ENCODE measurements around the gene NFKBIB. TPM values are rescaled to one million over a fixed set of nuclear protein-coding genes. Genes with fewer than 3 reads are reported as not detected.
"Not testable (repeated sequence)": the region's sequence is repeated elsewhere in the genome, so short reads cannot be mapped to it uniquely, and the experiment has no call there.

Gene NFKBIB
- total RNA-seq, 1 donor from 2014 or later = 81.8 TPM

GRCh38 chr19:38929929-38930775 is 30.4 kb downstream of the NFKBIB start, which contains the start of gene SARS2:
SARS2 (minus strand) TSS chr19:38930763; CDS start chr19:38930736, 27 bp downstream.
- H3K4me3 Mint-ChIP-seq (ENCODE audit: low read depth) = peak within 1 kb of the TSS; percentile 94
- H3K27ac Mint-ChIP-seq = peak within 1 kb of the TSS; percentile 97
- peaks cover 8% of the 10 kb centered on the region for H3K9me3 Mint-ChIP-seq
- peaks cover 29% of the 10 kb centered on the region for H3K4me1 Mint-ChIP-seq (ENCODE audit: low read depth)
- intact Hi-C loops (cut with micrococcal nuclease) = loop anchor here (1.0 to 5.0 kb wide), 5 partner anchors 31 to 556 kb away; partner anchors contain the start of genes NFKBIB, PSMD8 and SIRT2
- no peaks in the 10 kb centered on the region for H3K27me3 Mint-ChIP-seq (ENCODE audit: low read depth)
- peak; percentile 92 for DNase-seq (ENCODE audit: low spot score)
- peaks cover 38% of the 10 kb centered on the region for H3K36me3 Mint-ChIP-seq (ENCODE audit: low read depth)

DNA sequence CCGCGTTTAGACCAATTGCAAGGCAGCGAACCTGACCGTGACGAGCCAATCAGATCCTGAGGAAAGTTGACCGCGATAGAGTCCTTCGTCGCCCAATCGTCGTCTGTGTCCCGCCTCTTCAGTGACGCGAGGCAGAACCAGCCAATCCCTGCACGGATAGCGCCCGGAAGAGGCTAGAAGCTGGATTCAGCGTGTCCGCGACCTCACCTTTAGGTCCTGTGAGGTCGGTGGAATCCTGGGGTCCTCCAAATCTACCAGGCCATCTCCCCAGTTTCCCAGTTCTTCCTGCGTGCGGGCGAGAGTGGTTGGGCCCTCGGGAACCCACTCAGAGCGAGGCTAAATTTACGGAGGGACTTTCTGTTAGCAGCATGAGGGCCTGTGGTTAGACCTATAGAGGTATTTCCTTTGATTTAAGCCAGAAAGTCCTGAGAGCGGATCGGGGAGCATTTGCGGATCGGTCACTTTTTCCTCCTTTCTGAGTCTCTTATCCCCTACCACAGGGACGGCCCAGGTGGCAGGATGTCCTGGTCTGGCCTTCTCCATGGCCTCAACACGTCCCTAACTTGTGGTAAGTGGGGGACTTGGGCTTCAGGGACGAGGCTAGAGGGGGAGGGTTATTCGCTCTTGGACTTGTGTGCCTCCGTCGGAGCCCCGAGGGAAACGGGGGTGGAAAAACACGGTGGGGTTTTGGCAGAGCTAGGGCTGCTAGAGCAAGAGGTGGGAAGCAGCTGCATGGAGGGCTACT is 31.2 kb downstream of the NFKBIB start, which contains the start of gene MRPS12:
Gene MRPS12 (plus strand): TSS at position 169 of the 745 bp plus-strand sequence. CDS start 351 bp downstream, at position 520.
- no peaks in the 10 kb centered on the region for H3K27me3 Mint-ChIP-seq (ENCODE audit: low read depth)
- peaks cover 8% of the 10 kb centered on the region for H3K9me3 Mint-ChIP-seq
- intact Hi-C loops (cut with micrococcal nuclease) = loop anchor here (1.0 to 5.0 kb wide), 6 partner anchors 32 to 557 kb away; partner anchors contain the start of genes ECH1, NFKBIB, PSMD8 and SIRT2
- H3K4me1 Mint-ChIP-seq (ENCODE audit: low read depth) = peaks cover 29% of the 10 kb centered on the region
- H3K27ac Mint-ChIP-seq = peak within 1 kb of the TSS; percentile 97
- H3K4me3 Mint-ChIP-seq (ENCODE audit: low read depth) = peak within 1 kb of the TSS; percentile 94
- DNase-seq (ENCODE audit: low spot score) = peak; percentile 98
- H3K36me3 Mint-ChIP-seq (ENCODE audit: low read depth) = peaks cover 46% of the 10 kb centered on the region

DNA sequence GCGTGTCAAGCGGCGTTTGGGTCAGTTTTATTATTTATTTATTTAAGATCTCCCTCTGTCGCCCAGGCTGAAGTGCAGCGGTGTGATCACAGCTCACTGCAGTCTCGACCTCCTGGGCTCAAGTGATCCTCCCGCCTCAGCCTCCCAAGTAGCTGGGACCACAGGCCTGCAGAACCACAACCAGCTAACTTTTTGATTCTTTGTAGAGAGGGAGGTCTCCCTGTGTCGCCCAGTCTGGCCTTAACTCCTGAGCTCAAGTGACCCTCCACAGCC is 31.7 kb downstream of the NFKBIB start:
- intact Hi-C loops (cut with micrococcal nuclease) = loop anchor here (1.0 to 5.0 kb wide), 2 partner anchors 100 to 199 kb away; partner anchors contain the start of gene ECH1
- Mint-ChIP-seq H3K4me3 (ENCODE audit: low read depth) (peak overlapping the region; percentile 94), H3K9me3 (peaks cover 8% of the 10 kb centered on the region), H3K4me1 (ENCODE audit: low read depth) (peaks cover 29% of the 10 kb centered on the region), H3K27me3 (ENCODE audit: low read depth) (no peaks in the 10 kb centered on the region), H3K27ac (peak overlapping the region; percentile 97), H3K36me3 (ENCODE audit: low read depth) (peaks cover 46% of the 10 kb centered on the region)
- DNase-seq (ENCODE audit: low spot score) = no peak

GRCh38 chr19:38932425-38933179 is 32.8 kb downstream of the NFKBIB start:
- H3K4me3 Mint-ChIP-seq (ENCODE audit: low read depth) = peak overlapping the region; percentile 94
- no peak overlapping the region for H3K27ac Mint-ChIP-seq
- DNase-seq (ENCODE audit: low spot score) = no peak
- peaks cover 8% of the 10 kb centered on the region for H3K9me3 Mint-ChIP-seq
- intact Hi-C loops (cut with micrococcal nuclease) = loop anchor here (5.0 kb wide), 1 partner anchor 200 kb away; no protein-coding TSS in a partner anchor
- no peaks in the 10 kb centered on the region for H3K27me3 Mint-ChIP-seq (ENCODE audit: low read depth)
- peaks cover 29% of the 10 kb centered on the region for H3K4me1 Mint-ChIP-seq (ENCODE audit: low read depth)
- H3K36me3 Mint-ChIP-seq (ENCODE audit: low read depth) = peaks cover 46% of the 10 kb centered on the region

DNA sequence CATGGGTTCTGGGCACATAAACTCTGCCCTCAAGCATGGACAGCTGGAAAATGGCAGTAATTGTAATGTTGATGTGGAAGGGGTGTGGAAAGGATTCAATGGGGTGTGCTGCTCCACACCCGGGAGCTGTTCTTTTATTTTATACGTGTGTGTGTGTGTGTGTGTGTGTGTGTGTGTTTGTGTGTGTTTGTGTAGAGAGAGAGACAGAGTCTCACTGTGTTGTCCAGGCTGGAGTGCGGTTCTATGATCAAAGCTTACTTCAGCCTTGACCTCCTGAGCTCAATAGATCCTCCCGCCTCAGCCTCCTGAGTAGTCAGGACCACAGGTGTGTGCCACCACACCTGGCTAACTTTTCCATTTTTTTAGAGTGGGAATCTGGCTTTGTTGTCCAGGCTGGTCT is 33.8 kb downstream of the NFKBIB start:
- DNase-seq (ENCODE audit: low spot score) = no peak
- intact Hi-C loops (cut with micrococcal nuclease) = loop anchor here (5.0 kb wide), 1 partner anchor 201 kb away; no protein-coding TSS in a partner anchor
- peaks cover 8% of the 10 kb centered on the region for H3K9me3 Mint-ChIP-seq
- H3K4me3 Mint-ChIP-seq (ENCODE audit: low read depth) = peak overlapping the region; percentile 94
- peaks cover 45% of the 10 kb centered on the region for H3K36me3 Mint-ChIP-seq (ENCODE audit: low read depth)
- H3K27me3 Mint-ChIP-seq (ENCODE audit: low read depth) = peaks cover 4% of the 10 kb centered on the region
- no peak overlapping the region for H3K27ac Mint-ChIP-seq
- peaks cover 24% of the 10 kb centered on the region for H3K4me1 Mint-ChIP-seq (ENCODE audit: low read depth)

DNA sequence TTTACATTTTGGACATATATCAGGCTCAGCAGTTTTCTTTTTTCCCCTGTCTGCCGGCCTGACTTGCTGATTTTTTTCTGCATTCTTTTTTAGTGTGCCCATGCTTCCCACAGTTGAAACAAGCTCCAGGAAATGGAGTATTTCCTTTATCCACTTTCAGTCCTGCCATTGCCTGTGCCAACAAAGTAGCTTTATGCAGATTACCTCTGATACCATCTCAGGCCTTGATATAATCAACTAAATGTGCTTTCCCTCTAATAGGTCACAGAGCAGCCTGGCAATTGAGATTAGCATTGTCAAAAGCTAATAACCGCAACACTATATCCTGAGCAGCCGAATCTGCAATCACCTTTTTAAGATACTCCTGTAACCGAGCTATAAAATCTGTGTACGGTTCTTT is 40.2 kb downstream of the NFKBIB start:
- Mint-ChIP-seq H3K4me1 (ENCODE audit: low read depth) (peaks cover 5% of the 10 kb centered on the region), H3K36me3 (ENCODE audit: low read depth) (peaks cover 11% of the 10 kb centered on the region), H3K27me3 (ENCODE audit: low read depth) (peaks cover 17% of the 10 kb centered on the region), H3K27ac (no peak overlapping the region), H3K9me3 (peaks cover 2% of the 10 kb centered on the region), H3K4me3 (ENCODE audit: low read depth) (no peak overlapping the region)
- intact Hi-C loops (cut with micrococcal nuclease) = no loop called here
- DNase-seq (ENCODE audit: low spot score) = no peak

DNA sequence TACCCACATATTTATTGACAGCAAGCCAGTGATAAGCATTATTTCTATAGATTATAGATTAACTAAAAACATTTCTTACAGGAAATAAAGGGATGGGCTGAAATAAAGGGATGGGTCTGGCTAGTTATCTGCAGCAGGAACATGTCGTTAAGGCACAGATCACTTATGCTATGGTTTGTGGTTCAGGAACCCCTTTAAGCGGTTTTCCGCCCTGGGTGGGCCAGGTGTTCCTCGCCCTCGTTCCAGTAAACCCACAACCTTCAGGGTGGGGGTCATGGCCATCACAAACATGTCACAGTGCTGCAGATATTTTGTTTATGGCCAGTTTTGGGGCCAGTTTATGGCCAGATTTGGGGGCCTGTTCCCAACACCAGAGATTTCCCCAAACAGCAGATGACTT is 41.7 kb downstream of the NFKBIB start:
- H3K9me3 Mint-ChIP-seq; H3K36me3 Mint-ChIP-seq (ENCODE audit: low read depth); intact Hi-C loops (cut with micrococcal nuclease); DNase-seq (ENCODE audit: low spot score); H3K4me3 Mint-ChIP-seq (ENCODE audit: low read depth); H3K4me1 Mint-ChIP-seq (ENCODE audit: low read depth); H3K27ac Mint-ChIP-seq: not testable (repeated sequence)
- H3K27me3 Mint-ChIP-seq (ENCODE audit: low read depth) = peaks cover 17% of the 10 kb centered on the region

DNA sequence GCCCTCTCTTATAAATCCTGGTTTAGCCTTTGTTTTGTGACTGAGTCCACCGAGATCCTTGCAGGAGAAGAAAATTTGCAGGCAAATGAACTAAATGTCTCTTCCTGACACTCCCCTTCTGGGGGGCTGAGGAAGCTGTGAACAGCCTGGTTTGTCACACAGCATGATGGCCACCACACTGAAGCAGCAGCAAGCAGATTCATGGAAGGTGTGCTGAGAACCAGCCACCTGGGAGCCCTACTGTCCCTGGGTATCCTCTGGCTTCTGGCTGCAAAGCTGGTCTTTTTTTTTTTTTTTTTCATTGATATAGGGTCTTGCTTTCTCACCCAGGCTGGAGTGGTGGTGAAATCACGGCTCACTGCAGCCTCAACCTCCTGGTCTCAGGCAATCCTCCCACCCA is 42.2 kb downstream of the NFKBIB start:
- Mint-ChIP-seq H3K9me3 (no peaks in the 10 kb centered on the region), H3K27ac (no peak overlapping the region), H3K4me1 (ENCODE audit: low read depth) (peaks cover 5% of the 10 kb centered on the region), H3K27me3 (ENCODE audit: low read depth) (peaks cover 17% of the 10 kb centered on the region), H3K4me3 (ENCODE audit: low read depth) (no peak overlapping the region), H3K36me3 (ENCODE audit: low read depth) (no peaks in the 10 kb centered on the region)
- no peak for DNase-seq (ENCODE audit: low spot score)
- intact Hi-C loops (cut with micrococcal nuclease) = no loop called here

DNA sequence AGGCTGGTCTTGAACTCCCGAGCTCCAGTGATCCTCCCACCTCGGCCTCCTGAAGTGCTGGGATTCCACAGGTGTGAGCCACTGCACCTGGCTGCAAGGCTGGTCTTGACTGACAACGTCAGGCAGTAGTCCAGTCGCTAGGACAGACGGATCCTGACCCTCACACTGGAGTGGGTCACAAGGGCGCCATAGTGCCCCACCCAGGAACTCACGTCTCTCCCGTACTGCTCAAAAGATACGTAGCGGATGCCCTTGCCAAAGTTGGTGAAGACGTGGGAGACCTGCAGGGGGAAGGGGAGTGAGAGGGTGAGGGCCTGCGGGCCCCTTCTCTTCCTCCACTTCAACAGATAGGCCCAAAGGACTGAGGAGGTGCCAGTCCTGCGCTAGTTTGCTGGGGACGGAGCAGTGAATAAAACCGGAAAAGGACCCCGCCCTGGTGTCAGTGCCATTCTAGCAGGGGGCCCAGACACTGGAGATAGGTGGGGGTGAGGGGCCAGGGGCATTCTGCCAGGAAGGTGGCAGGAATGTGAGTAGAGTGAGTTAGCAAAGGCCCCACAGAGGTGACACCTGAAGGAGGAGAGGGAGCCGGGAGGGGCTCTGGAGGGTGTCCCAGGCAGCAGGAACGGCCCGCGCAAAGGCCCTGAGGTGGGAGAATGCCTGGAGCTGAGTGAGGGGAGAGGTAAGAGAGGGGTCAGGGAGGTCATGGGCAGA is 42.9 kb downstream of the NFKBIB start:
- intact Hi-C loops (cut with micrococcal nuclease) = no loop called here
- no peak overlapping the region for H3K4me3 Mint-ChIP-seq (ENCODE audit: low read depth)
- no peak for DNase-seq (ENCODE audit: low spot score)
- H3K27me3 Mint-ChIP-seq (ENCODE audit: low read depth) = peaks cover 17% of the 10 kb centered on the region
- no peaks in the 10 kb centered on the region for H3K36me3 Mint-ChIP-seq (ENCODE audit: low read depth)
- peaks cover 5% of the 10 kb centered on the region for H3K4me1 Mint-ChIP-seq (ENCODE audit: low read depth)
- H3K27ac Mint-ChIP-seq = no peak overlapping the region
- no peaks in the 10 kb centered on the region for H3K9me3 Mint-ChIP-seq

DNA sequence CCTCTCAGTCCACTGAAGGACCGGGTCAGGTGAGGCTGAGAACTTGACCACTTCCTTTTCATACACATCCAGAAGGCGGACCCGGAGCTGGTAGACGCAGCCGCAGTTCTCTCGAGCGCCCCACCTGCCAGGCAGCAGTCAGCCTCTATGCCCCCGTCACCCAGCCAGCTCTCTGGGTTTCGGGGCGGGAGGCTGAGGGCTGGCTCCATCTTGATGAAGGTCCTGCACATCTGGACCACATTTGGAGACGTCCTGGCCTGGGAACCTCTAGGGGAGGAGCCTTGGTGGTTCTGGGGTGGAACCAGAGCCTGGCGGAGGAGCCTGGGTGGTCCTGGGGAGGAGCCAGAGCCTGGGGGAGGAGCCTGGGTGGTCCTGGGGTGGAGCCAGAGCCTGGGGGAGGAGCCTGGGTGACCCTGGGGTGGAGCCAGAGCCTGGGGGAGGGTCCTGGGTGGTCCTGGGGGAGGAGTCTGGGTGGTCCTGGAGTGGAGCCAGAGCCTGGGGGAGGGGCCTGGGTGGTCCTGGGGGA is 45.3 kb downstream of the NFKBIB start:
- no peak for DNase-seq (ENCODE audit: low spot score)
- Mint-ChIP-seq H3K9me3 (no peaks in the 10 kb centered on the region), H3K4me1 (ENCODE audit: low read depth) (peaks cover 5% of the 10 kb centered on the region), H3K4me3 (ENCODE audit: low read depth) (no peak overlapping the region), H3K27me3 (ENCODE audit: low read depth) (peaks cover 12% of the 10 kb centered on the region), H3K36me3 (ENCODE audit: low read depth) (no peaks in the 10 kb centered on the region), H3K27ac (no peak overlapping the region)
- intact Hi-C loops (cut with micrococcal nuclease) = no loop called here

- Mint-ChIP-seq H3K36me3 (ENCODE audit: low read depth) (no peaks in the 10 kb centered on the region), H3K27me3 (ENCODE audit: low read depth) (peaks cover 7% of the 10 kb centered on the region), H3K4me1 (ENCODE audit: low read depth) (peaks cover 6% of the 10 kb centered on the region), H3K4me3 (ENCODE audit: low read depth) (no peak overlapping the region), H3K9me3 (no peaks in the 10 kb centered on the region), H3K27ac (no peak overlapping the region)
- intact Hi-C loops (cut with micrococcal nuclease) = no loop called here
- no peak for DNase-seq (ENCODE audit: low spot score)
These were observed 45.9 kb downstream of the NFKBIB start for GRCh38 chr19:38945562-38946228.
